ENCODE data around the gene MPDZ. TPM values are rescaled to one million over a fixed set of nuclear protein-coding genes. Genes with fewer than 3 reads are reported as not detected.

Gene MPDZ
- total and polyA plus RNA-seq, 2 experiments from 2014 or later, result 33.0 to 43.1 TPM

DNA sequence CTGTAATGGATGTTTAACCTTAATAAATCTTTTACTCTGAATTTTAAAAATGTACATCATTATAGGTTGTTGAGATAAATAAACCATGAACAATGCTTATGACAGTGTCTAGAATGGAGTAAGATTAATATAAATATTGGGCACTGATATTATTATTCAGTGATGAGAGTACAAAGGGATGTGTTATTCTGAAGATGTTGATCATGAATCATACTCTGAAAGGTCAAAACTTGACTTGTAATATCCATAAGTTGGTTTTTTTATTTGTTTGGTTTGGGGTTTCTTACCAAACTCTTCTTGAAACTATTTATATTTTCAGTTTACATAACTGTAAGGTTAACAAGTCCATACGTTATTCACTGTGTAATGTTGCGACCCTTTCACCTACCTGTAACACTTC is 163.2 kb downstream of the MPDZ start:
- Histone ChIP-seq H2AFZ (no peak overlapping the region), H3K4me2 (no peak overlapping the region), H3K4me3 (no peak overlapping the region), H3K79me2 (replicated peaks; ENCODE audit: insufficient read depth) (no peaks in the 10 kb centered on the region), H3K27ac (ENCODE audit: low read depth) (no peak overlapping the region), H3K36me3 (ENCODE audit: insufficient read depth) (peaks cover 8% of the 10 kb centered on the region; the same call in 1 of the 2 replicates), H4K20me1 (replicated peaks; ENCODE audit: insufficient read depth) (no peaks in the 10 kb centered on the region), H3F3A (replicated peaks; ENCODE audit: low read depth) (no peaks in the 10 kb centered on the region), H3K9me2 (ENCODE audit: insufficient read depth) (no peaks in the 10 kb centered on the region), H3K27me3 (ENCODE audit: insufficient read depth) (no peaks in the 10 kb centered on the region), H3K4me1 (ENCODE audit: insufficient read depth) (peaks cover 8% of the 10 kb centered on the region; the same call in 1 of the 2 replicates)
- ATAC-seq (no peak), DNase-seq (ENCODE audit: low spot score) (no peak)
- Mint-ChIP-seq H3K36me3 (ENCODE audit: low read depth) (peaks cover 6% of the 10 kb centered on the region; the same call in 1 of the 3 replicates), H3K27ac (no peak overlapping the region), H3K27me3 (ENCODE audit: insufficient read depth, low read depth, poor library complexity) (peaks cover 2% of the 10 kb centered on the region), H3K4me3 (no peak overlapping the region), H3K9me3 (no peaks in the 10 kb centered on the region), H3K4me1 (peaks cover 13% of the 10 kb centered on the region; the same call in 2 of the 3 replicates)
- TF ChIP-seq EZH2phosphoT487 (IDR thresholded peaks at IDR 0.05; ENCODE audit: unreplicated experiment) (no peak), EZH2 (IDR thresholded peaks at IDR 0.05; ENCODE audit: low read depth, unreplicated experiment) (no peak), NANOG (IDR thresholded peaks at IDR 0.05; ENCODE audit: borderline replicate concordance) (no peak), CREB1 (CRISPR knock-in tag; IDR thresholded peaks at IDR 0.05; ENCODE audit: low read depth) (no peak), JUNB (IDR thresholded peaks at IDR 0.05; ENCODE audit: unreplicated experiment) (no peak), ZNF114 (CRISPR knock-in tag; IDR thresholded peaks at IDR 0.05) (no peak)
- TF ChIP-seq, protein P1, sequence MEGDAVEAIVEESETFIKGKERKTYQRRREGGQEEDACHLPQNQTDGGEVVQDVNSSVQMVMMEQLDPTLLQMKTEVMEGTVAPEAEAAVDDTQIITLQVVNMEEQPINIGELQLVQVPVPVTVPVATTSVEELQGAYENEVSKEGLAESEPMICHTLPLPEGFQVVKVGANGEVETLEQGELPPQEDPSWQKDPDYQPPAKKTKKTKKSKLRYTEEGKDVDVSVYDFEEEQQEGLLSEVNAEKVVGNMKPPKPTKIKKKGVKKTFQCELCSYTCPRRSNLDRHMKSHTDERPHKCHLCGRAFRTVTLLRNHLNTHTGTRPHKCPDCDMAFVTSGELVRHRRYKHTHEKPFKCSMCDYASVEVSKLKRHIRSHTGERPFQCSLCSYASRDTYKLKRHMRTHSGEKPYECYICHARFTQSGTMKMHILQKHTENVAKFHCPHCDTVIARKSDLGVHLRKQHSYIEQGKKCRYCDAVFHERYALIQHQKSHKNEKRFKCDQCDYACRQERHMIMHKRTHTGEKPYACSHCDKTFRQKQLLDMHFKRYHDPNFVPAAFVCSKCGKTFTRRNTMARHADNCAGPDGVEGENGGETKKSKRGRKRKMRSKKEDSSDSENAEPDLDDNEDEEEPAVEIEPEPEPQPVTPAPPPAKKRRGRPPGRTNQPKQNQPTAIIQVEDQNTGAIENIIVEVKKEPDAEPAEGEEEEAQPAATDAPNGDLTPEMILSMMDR (conservative IDR thresholded peaks at IDR 0.05; ENCODE audit: low read depth in 2 of 2), result no peak
- TF ChIP-seq, protein P2, sequence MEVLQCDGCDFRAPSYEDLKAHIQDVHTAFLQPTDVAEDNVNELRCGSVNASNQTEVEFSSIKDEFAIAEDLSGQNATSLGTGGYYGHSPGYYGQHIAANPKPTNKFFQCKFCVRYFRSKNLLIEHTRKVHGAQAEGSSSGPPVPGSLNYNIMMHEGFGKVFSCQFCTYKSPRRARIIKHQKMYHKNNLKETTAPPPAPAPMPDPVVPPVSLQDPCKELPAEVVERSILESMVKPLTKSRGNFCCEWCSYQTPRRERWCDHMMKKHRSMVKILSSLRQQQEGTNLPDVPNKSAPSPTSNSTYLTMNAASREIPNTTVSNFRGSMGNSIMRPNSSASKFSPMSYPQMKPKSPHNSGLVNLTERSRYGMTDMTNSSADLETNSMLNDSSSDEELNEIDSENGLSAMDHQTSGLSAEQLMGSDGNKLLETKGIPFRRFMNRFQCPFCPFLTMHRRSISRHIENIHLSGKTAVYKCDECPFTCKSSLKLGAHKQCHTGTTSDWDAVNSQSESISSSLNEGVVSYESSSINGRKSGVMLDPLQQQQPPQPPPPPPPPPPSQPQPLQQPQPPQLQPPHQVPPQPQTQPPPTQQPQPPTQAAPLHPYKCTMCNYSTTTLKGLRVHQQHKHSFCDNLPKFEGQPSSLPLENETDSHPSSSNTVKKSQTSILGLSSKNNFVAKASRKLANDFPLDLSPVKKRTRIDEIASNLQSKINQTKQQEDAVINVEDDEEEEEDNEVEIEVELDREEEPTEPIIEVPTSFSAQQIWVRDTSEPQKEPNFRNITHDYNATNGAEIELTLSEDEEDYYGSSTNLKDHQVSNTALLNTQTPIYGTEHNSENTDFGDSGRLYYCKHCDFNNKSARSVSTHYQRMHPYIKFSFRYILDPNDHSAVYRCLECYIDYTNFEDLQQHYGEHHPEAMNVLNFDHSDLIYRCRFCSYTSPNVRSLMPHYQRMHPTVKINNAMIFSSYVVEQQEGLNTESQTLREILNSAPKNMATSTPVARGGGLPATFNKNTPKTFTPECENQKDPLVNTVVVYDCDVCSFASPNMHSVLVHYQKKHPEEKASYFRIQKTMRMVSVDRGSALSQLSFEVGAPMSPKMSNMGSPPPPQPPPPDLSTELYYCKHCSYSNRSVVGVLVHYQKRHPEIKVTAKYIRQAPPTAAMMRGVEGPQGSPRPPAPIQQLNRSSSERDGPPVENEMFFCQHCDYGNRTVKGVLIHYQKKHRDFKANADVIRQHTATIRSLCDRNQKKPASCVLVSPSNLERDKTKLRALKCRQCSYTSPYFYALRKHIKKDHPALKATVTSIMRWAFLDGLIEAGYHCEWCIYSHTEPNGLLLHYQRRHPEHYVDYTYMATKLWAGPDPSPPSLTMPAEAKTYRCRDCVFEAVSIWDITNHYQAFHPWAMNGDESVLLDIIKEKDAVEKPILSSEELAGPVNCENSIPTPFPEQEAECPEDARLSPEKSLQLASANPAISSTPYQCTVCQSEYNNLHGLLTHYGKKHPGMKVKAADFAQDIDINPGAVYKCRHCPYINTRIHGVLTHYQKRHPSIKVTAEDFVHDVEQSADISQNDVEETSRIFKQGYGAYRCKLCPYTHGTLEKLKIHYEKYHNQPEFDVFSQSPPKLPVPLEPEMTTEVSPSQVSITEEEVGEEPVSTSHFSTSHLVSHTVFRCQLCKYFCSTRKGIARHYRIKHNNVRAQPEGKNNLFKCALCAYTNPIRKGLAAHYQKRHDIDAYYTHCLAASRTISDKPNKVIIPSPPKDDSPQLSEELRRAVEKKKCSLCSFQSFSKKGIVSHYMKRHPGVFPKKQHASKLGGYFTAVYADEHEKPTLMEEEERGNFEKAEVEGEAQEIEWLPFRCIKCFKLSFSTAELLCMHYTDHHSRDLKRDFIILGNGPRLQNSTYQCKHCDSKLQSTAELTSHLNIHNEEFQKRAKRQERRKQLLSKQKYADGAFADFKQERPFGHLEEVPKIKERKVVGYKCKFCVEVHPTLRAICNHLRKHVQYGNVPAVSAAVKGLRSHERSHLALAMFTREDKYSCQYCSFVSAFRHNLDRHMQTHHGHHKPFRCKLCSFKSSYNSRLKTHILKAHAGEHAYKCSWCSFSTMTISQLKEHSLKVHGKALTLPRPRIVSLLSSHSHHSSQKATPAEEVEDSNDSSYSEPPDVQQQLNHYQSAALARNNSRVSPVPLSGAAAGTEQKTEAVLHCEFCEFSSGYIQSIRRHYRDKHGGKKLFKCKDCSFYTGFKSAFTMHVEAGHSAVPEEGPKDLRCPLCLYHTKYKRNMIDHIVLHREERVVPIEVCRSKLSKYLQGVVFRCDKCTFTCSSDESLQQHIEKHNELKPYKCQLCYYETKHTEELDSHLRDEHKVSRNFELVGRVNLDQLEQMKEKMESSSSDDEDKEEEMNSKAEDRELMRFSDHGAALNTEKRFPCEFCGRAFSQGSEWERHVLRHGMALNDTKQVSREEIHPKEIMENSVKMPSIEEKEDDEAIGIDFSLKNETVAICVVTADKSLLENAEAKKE (CRISPR knock-in tag; IDR thresholded peaks at IDR 0.05), result no peak
- TF ChIP-seq, protein P3, sequence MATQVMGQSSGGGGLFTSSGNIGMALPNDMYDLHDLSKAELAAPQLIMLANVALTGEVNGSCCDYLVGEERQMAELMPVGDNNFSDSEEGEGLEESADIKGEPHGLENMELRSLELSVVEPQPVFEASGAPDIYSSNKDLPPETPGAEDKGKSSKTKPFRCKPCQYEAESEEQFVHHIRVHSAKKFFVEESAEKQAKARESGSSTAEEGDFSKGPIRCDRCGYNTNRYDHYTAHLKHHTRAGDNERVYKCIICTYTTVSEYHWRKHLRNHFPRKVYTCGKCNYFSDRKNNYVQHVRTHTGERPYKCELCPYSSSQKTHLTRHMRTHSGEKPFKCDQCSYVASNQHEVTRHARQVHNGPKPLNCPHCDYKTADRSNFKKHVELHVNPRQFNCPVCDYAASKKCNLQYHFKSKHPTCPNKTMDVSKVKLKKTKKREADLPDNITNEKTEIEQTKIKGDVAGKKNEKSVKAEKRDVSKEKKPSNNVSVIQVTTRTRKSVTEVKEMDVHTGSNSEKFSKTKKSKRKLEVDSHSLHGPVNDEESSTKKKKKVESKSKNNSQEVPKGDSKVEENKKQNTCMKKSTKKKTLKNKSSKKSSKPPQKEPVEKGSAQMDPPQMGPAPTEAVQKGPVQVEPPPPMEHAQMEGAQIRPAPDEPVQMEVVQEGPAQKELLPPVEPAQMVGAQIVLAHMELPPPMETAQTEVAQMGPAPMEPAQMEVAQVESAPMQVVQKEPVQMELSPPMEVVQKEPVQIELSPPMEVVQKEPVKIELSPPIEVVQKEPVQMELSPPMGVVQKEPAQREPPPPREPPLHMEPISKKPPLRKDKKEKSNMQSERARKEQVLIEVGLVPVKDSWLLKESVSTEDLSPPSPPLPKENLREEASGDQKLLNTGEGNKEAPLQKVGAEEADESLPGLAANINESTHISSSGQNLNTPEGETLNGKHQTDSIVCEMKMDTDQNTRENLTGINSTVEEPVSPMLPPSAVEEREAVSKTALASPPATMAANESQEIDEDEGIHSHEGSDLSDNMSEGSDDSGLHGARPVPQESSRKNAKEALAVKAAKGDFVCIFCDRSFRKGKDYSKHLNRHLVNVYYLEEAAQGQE (IDR thresholded peaks at IDR 0.05; ENCODE audit: unreplicated experiment), result no peak
- TF ChIP-seq, protein P4, sequence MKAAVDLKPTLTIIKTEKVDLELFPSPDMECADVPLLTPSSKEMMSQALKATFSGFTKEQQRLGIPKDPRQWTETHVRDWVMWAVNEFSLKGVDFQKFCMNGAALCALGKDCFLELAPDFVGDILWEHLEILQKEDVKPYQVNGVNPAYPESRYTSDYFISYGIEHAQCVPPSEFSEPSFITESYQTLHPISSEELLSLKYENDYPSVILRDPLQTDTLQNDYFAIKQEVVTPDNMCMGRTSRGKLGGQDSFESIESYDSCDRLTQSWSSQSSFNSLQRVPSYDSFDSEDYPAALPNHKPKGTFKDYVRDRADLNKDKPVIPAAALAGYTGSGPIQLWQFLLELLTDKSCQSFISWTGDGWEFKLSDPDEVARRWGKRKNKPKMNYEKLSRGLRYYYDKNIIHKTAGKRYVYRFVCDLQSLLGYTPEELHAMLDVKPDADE (IDR thresholded peaks at IDR 0.05), result no peak

Data from GM23338 (cell line).